GM10266 (cell line): ENCODE measurements around the gene LARGE1.

Source experiments
- DNase-seq: peaks from one replicate; pipeline ENCODE4 v3.0.0; 2012; ENCODE audit errors: extremely low spot score
- TF ChIP-seq, protein P1 (sequence below): IDR thresholded peaks from 2 replicates; pipeline ENCODE4 v1.5.1; 2012; ENCODE audit warnings: mild to moderate bottlenecking, low read depth; ENCODE audit not compliant: control insufficient read depth, insufficient read depth; ENCODE audit errors: missing control alignments

LARGE1 gene

DNA sequence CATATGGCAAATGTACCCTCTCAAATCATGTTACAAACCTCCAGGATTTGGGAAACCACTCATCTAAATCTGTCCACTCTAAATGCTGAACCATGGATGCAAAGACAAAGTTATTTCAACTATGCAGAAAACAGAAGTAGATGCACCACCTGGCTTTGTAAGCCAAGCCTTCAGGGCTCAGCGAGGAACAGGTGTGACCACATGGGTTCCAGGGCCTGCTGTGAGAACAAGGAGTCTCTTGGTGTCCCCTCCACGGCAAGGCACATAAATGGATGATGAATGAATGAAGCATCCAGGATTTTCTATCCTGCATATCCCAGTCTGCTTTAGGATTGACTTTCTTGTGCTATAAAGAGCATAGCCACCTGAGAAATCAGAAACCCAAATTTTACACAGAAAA, 284.5 kb downstream of the LARGE1 start:
- TF ChIP-seq, protein P1, sequence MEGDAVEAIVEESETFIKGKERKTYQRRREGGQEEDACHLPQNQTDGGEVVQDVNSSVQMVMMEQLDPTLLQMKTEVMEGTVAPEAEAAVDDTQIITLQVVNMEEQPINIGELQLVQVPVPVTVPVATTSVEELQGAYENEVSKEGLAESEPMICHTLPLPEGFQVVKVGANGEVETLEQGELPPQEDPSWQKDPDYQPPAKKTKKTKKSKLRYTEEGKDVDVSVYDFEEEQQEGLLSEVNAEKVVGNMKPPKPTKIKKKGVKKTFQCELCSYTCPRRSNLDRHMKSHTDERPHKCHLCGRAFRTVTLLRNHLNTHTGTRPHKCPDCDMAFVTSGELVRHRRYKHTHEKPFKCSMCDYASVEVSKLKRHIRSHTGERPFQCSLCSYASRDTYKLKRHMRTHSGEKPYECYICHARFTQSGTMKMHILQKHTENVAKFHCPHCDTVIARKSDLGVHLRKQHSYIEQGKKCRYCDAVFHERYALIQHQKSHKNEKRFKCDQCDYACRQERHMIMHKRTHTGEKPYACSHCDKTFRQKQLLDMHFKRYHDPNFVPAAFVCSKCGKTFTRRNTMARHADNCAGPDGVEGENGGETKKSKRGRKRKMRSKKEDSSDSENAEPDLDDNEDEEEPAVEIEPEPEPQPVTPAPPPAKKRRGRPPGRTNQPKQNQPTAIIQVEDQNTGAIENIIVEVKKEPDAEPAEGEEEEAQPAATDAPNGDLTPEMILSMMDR, result no peak
- DNase-seq, result no peak

DNA sequence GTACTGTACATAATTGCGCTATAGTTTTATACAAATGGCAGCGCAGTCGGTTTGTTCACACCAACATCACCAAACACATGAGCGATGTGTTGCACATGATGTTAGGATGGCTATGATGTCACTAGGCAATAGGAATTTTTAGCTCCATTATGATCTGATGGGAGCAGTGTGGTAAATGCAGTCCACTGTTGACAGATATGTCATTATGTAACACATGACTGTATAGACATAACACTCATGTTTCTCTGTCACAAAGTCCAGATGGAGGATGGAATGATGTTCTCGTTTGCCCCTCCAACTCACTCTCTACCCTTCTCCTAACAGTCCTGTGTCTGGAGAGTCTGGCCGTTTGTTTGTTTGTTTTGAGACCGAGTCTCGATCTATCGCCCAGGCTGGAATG, 288.5 kb downstream of the LARGE1 start:
- DNase-seq, result no peak
- TF ChIP-seq, protein P1, result no peak

DNA sequence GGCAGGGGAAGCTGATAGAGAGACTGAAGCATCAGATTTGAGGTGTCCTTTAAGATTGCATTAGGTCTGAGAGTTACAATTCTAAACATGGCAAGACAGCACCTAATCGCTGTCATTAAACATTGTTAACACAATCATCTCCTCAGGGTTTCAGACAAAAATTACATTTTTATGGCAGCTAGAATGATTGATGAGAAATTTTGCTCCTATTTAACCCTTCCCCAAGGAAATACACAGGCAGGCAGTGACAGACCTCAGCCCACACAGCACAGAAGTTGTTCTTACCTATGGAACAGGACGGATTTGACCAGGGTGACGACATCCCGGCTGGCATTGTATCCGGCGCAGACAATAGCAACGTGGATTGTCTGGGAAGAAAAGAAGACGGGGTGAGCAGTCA, 294.3 kb downstream of the LARGE1 start:
- no peak for DNase-seq
- TF ChIP-seq, protein P1, result no peak

DNA sequence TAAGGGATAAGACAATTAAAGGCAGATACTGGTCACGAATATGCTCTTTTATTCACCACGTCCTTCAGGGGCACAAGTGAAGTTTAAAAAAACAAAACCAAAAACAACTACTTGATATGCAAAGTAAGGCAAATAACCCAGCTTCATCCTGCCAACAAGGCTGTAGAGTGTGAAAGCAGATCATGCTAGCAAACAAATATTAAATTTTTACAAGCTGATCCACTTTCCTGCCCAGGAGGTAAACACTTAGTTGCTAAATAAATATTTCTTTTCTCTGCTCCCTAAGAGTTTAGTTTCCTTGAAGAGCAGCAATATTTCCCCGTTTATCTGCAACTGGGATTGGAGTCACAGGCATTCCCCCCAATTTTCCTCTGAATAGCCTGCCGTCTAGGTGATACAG, 300.2 kb downstream of the LARGE1 start:
- TF ChIP-seq, protein P1, result no peak
- DNase-seq, result no peak

DNA sequence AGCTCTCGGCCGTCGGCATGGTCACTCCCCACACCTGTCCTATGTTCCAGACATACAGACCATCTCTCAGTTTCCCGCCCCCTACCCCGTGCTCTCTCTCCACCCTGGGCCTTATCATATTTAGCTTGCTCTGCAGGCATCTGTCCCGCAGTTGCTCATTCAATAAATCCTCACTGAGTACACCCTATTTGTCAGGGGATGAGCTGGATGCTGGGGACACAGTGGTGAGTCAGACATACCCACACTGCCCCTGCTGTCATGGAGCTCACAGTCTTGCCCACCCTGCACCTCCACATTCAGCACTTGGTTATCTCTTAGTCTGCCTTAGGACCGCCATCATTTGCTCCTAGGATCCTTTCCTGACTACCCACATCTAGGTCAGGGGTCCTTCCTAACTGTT, 313.8 kb downstream of the LARGE1 start:
- TF ChIP-seq, protein P1, result no peak
- no peak for DNase-seq

DNA sequence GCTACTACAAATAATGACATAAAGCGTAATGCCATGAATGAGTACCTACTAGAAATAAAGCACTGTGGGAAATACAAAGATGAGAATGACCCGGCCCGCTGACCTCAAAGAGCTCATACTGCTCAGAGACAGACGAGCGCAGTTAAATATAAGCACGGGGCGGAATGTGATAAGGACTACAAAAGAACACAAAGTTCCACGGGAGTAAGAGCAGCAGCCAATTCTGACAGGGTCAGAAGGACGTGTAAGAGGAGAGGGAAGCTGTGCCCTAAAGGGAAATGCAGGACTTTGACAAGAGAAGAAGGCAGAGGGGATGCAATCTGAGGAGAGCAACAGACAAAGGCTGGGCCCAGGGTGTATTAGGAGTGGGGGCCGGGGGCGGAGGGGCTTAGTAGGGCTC, 314.6 kb downstream of the LARGE1 start:
- TF ChIP-seq, protein P1, result no peak
- DNase-seq, result no peak

DNA sequence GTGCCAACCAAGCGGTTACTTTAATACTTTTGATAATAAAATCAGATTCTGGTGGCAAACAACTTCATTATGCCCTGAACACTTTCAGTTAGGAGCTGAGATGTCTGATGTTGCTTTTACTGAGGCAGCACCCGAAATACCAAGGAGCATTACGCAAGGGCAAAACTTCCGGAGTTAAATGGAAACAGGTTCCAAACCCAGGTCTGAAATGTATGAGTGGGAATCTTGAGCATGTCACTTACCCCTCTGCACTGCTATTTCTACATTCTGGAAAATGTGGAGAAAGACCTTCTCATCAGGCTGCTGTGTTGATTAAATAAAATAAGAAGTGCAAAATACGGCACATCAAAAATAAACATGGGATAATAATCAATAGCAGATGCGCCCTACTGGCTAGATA, 315.1 kb downstream of the LARGE1 start:
- TF ChIP-seq, protein P1, result no peak
- DNase-seq, result no peak
